Type B pancreatic cell (in vitro differentiated cells): ENCODE results near the gene FBLN5. TPM values are rescaled to one million over a fixed set of nuclear protein-coding genes. Genes with fewer than 3 reads are reported as not detected.

Experiments
- DNase-seq: peaks from one replicate; pipeline ENCODE4 v3.0.0; 2021; ENCODE audit warnings: mixed read lengths; ENCODE audit not compliant: unreplicated experiment; ENCODE audit errors: extremely low spot score
- H3K27ac Mint-ChIP-seq: 2 replicates; pipeline ENCODE4 v1.8.0; 2021; ENCODE audit warnings: mild to moderate bottlenecking, mixed read lengths
- H3K27me3 Mint-ChIP-seq: 2 replicates; pipeline ENCODE4 v1.8.0; 2021; ENCODE audit warnings: mixed read lengths
- H3K36me3 Mint-ChIP-seq: 2 replicates; pipeline ENCODE4 v1.8.0; 2021; ENCODE audit warnings: mixed read lengths
- H3K4me1 Mint-ChIP-seq: one replicate; pipeline ENCODE4 v1.8.0; 2021; ENCODE audit warnings: mixed read lengths; ENCODE audit not compliant: unreplicated experiment
- H3K4me3 Mint-ChIP-seq: 2 replicates; pipeline ENCODE4 v1.8.0; 2021; ENCODE audit warnings: mild to moderate bottlenecking, mixed read lengths
- H3K9me3 Mint-ChIP-seq: 2 replicates; pipeline ENCODE4 v1.8.0; 2021; ENCODE audit warnings: mixed read lengths
- total RNA-seq: library from RNA; stranded (reverse); gene quantifications from 2 replicates; pipeline ENCODE4 v1.2.1, GENCODE V29; 2021; ENCODE audit warnings: low replicate concordance
- TF ChIP-seq, protein P1 (sequence below): fragments of 200-600 bp; sonication (generic); conservative IDR thresholded peaks from 2 replicates; pipeline ENCODE4 v1.5.0; 2021; ENCODE audit warnings: antibody characterized with exemption, mild to moderate bottlenecking

Gene FBLN5
- total RNA-seq, 1 donor from 2014 or later: 14.1 TPM

DNA sequence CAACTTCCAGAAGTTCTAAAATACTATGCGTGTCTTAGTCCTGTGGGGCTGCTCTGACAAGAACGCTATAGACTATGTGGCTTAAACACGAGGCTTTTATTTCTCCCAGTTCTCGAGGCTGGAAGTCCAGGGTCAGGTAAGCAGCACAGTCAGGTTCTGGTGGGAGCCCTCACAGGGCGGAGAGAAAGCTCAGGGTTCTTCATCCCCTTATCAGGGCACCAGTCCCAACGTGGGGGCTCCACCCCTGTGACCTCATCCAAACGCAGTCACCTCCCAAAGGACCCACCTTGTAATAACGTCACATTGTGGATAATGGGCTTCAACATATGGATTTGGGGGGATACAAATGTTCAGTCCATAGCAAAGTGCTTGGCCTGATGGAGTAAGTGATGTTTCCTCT lies 43.0 kb downstream of the FBLN5 start:
- Mint-ChIP-seq H3K36me3 (no peaks in the 10 kb centered on the region), H3K27ac (no peak overlapping the region), H3K4me3 (no peak overlapping the region), H3K4me1 (no peaks in the 10 kb centered on the region), H3K9me3 (no peaks in the 10 kb centered on the region), H3K27me3 (peaks cover 11% of the 10 kb centered on the region)
- TF ChIP-seq, protein P1, sequence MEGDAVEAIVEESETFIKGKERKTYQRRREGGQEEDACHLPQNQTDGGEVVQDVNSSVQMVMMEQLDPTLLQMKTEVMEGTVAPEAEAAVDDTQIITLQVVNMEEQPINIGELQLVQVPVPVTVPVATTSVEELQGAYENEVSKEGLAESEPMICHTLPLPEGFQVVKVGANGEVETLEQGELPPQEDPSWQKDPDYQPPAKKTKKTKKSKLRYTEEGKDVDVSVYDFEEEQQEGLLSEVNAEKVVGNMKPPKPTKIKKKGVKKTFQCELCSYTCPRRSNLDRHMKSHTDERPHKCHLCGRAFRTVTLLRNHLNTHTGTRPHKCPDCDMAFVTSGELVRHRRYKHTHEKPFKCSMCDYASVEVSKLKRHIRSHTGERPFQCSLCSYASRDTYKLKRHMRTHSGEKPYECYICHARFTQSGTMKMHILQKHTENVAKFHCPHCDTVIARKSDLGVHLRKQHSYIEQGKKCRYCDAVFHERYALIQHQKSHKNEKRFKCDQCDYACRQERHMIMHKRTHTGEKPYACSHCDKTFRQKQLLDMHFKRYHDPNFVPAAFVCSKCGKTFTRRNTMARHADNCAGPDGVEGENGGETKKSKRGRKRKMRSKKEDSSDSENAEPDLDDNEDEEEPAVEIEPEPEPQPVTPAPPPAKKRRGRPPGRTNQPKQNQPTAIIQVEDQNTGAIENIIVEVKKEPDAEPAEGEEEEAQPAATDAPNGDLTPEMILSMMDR: no peak
- no peak for DNase-seq

DNA sequence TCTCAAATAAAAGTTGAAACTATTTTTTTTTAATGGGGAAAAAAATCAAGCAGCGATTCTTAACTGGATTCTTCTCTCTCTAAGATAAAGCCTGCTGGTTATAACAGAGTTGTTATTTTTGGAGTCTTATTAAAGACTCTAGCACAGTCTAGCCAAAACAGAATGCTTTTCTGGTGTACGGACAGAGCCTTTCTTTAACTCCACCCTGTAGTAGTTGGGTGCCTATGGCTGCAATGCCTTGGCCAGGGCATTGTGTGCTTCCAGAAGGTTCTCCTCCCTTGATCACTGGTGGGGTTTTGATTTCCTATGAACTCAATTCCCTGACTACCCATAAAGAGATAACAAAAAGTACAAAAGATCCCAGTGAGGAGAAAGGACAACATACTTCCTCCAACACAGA lies 44.4 kb downstream of the FBLN5 start:
- no peak overlapping the region for H3K4me3 Mint-ChIP-seq
- no peaks in the 10 kb centered on the region for H3K36me3 Mint-ChIP-seq
- TF ChIP-seq, protein P1: no peak
- DNase-seq: no peak
- H3K27me3 Mint-ChIP-seq: peaks cover 9% of the 10 kb centered on the region
- H3K27ac Mint-ChIP-seq: no peak overlapping the region
- no peaks in the 10 kb centered on the region for H3K4me1 Mint-ChIP-seq
- H3K9me3 Mint-ChIP-seq: no peaks in the 10 kb centered on the region

DNA sequence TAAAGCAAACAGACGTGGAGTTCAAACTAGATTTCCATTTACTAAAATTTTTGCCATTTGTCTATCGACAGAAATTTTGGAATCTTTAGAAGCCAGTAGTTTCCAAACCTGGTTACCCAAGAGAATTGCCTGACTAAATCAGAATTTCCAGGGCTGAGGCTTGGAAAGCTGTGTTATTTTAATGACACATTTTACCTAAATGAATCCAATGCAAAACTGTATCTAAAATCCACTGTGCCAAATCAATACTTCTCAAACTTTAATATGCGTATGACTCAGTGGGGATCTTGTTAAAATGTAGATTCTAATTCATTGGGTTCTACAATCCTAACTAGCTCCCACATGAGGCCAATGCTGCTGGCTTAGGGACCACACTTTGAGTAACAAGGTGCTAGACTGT lies 45.2 kb downstream of the FBLN5 start:
- TF ChIP-seq, protein P1: no peak
- Mint-ChIP-seq H3K27me3 (peaks cover 10% of the 10 kb centered on the region), H3K9me3 (no peaks in the 10 kb centered on the region)

DNA sequence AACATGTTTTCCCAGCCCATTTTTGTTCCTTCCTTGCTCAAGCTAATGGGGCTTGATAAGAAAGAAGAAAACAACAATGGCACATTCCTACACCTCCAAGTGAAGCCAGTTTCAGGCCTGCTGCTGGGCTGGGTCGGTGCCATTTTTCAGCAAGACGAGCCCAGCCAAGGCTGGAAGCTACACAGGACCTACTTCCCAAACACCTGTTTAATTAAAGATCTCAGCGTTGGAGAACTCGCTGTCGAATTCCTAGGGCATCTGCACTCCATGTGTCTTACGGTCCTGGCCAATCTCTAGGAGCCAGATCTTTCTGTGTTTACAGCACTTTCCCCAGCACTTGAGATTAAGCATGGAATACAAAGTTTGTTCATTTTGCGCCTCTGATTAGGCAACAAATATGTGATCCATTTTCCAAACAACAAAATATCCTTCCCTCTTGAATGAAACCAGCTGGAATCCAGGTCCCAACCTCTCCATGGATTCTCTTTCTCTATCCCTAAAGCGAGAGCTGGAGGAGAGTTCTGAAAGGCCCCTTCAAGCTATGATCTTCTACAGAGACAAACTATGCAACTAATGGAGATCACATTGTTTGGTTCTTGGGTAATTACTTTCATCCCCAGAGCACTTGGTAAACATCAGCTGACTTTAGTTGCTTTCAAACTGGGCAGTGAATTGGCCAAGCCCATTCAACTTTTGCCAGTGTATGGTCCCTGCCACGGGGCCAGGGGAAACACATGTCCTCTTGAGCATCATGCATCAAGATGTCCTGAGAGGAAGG lies 45.9 kb downstream of the FBLN5 start:
- H3K4me1 Mint-ChIP-seq: peaks cover 6% of the 10 kb centered on the region
- H3K27ac Mint-ChIP-seq: no peak overlapping the region
- TF ChIP-seq, protein P1: no peak
- peaks cover 14% of the 10 kb centered on the region for H3K27me3 Mint-ChIP-seq
- no peak for DNase-seq
- no peaks in the 10 kb centered on the region for H3K36me3 Mint-ChIP-seq
- no peak overlapping the region for H3K4me3 Mint-ChIP-seq
- H3K9me3 Mint-ChIP-seq: no peaks in the 10 kb centered on the region

More for the DNA sequence above, 45.2 kb downstream of the FBLN5 start:
- H3K4me3 Mint-ChIP-seq: no peak overlapping the region
- no peaks in the 10 kb centered on the region for H3K36me3 Mint-ChIP-seq
- H3K4me1 Mint-ChIP-seq: peaks cover 2% of the 10 kb centered on the region
- DNase-seq: no peak
- H3K27ac Mint-ChIP-seq: no peak overlapping the region

DNA sequence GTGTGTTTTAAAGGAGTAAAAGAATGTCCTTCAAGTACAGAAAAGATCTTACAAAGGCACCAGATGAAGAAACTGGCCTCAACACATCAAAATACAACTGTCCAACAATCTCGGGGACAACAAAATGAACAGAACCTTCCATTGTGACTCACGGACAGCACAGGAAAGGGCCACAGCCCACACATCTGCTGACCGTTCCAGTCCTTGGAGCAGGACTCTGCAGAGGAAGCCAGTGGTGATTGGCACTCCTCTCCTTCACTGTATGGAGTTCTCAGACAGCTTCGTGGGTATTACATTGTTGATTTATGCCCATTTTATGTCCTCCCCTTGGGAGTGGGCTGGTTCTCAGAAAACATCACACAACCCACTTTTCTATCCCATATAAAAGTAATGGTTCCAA lies 47.7 kb downstream of the FBLN5 start:
- H3K9me3 Mint-ChIP-seq: no peaks in the 10 kb centered on the region
- peaks cover 18% of the 10 kb centered on the region for H3K27me3 Mint-ChIP-seq
- no peak overlapping the region for H3K4me3 Mint-ChIP-seq
- no peak for DNase-seq
- peaks cover 6% of the 10 kb centered on the region for H3K4me1 Mint-ChIP-seq
- no peaks in the 10 kb centered on the region for H3K36me3 Mint-ChIP-seq
- no peak overlapping the region for H3K27ac Mint-ChIP-seq
- TF ChIP-seq, protein P1: no peak
